Measurements from ENCODE around the gene ADAMTS3. TPM values are rescaled to one million over a fixed set of nuclear protein-coding genes. Genes with fewer than 3 reads are reported as not detected.

ADAMTS3 gene
- total and polyA plus RNA-seq, 2 experiments from 2014 or later = 1.2 to 3.7 TPM

DNA sequence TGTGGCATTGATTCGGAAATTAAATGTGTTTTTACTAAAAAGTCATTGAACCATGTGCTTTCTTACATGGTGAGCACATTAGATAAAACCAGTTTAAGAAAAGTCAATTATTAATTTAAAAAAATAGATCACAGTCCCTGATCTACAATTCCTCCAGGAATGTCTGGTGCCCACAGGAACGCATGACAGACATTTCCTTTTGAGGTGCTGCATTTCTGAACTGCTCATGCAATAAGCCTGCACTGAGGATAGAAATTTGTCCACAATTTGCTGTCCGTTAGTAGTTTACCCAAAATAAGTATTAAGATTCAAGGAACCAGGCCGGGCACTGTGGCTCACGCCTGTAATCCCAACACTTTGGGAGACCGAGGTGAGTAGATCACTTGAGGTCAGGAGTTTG lies 8.2 kb upstream of the ADAMTS3 start (continued):
- TF ChIP-seq ZNF331 (CRISPR knock-in tag; IDR thresholded peaks at IDR 0.05; ENCODE audit: low read depth) (no peak), ZNF114 (CRISPR knock-in tag; IDR thresholded peaks at IDR 0.05) (no peak)
- TF ChIP-seq, protein P1, sequence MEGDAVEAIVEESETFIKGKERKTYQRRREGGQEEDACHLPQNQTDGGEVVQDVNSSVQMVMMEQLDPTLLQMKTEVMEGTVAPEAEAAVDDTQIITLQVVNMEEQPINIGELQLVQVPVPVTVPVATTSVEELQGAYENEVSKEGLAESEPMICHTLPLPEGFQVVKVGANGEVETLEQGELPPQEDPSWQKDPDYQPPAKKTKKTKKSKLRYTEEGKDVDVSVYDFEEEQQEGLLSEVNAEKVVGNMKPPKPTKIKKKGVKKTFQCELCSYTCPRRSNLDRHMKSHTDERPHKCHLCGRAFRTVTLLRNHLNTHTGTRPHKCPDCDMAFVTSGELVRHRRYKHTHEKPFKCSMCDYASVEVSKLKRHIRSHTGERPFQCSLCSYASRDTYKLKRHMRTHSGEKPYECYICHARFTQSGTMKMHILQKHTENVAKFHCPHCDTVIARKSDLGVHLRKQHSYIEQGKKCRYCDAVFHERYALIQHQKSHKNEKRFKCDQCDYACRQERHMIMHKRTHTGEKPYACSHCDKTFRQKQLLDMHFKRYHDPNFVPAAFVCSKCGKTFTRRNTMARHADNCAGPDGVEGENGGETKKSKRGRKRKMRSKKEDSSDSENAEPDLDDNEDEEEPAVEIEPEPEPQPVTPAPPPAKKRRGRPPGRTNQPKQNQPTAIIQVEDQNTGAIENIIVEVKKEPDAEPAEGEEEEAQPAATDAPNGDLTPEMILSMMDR (conservative IDR thresholded peaks at IDR 0.05; ENCODE audit: low read depth in 2 of 2) = no peak
- TF ChIP-seq, protein P2, sequence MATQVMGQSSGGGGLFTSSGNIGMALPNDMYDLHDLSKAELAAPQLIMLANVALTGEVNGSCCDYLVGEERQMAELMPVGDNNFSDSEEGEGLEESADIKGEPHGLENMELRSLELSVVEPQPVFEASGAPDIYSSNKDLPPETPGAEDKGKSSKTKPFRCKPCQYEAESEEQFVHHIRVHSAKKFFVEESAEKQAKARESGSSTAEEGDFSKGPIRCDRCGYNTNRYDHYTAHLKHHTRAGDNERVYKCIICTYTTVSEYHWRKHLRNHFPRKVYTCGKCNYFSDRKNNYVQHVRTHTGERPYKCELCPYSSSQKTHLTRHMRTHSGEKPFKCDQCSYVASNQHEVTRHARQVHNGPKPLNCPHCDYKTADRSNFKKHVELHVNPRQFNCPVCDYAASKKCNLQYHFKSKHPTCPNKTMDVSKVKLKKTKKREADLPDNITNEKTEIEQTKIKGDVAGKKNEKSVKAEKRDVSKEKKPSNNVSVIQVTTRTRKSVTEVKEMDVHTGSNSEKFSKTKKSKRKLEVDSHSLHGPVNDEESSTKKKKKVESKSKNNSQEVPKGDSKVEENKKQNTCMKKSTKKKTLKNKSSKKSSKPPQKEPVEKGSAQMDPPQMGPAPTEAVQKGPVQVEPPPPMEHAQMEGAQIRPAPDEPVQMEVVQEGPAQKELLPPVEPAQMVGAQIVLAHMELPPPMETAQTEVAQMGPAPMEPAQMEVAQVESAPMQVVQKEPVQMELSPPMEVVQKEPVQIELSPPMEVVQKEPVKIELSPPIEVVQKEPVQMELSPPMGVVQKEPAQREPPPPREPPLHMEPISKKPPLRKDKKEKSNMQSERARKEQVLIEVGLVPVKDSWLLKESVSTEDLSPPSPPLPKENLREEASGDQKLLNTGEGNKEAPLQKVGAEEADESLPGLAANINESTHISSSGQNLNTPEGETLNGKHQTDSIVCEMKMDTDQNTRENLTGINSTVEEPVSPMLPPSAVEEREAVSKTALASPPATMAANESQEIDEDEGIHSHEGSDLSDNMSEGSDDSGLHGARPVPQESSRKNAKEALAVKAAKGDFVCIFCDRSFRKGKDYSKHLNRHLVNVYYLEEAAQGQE (IDR thresholded peaks at IDR 0.05; ENCODE audit: unreplicated experiment) = no peak

DNA sequence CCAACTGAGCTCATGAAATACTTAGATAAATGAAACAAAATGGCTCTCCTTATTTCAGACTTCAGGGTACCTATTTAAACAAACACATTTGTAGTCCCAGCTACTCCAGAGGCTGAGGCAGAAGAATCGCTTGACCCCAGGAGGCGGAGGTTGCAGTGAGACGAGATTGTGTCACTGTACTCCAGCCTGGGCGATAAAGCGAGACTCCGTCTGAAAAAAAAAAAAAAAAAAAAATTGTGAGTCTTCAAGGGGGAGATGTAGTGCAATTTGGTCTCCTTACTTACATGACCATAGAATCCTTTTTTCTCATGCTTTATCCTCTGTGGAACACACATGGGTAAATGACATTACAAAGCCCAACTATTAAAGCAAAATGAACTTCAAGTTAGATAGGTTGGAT lies 2.3 kb upstream of the ADAMTS3 start:
- H3K4me3 ChIP-seq = no peak overlapping the region
- H4K20me1 ChIP-seq (replicated peaks; ENCODE audit: insufficient read depth) = no peaks in the 10 kb centered on the region
- no peak overlapping the region for H3K4me3 Mint-ChIP-seq
- no peak overlapping the region for H3K27ac Mint-ChIP-seq
- H3K4me2 ChIP-seq = no peak overlapping the region
- no peaks in the 10 kb centered on the region for H3K9me2 ChIP-seq (ENCODE audit: insufficient read depth)
- no peaks in the 10 kb centered on the region for H3K9me3 Mint-ChIP-seq
- no peak overlapping the region for H2AFZ ChIP-seq
- no peaks in the 10 kb centered on the region for H3K36me3 ChIP-seq (ENCODE audit: insufficient read depth)
- H3K36me3 Mint-ChIP-seq (ENCODE audit: low read depth) = no peaks in the 10 kb centered on the region; the same call in 2 of the 3 replicates
- no peak overlapping the region for H3K27ac ChIP-seq (ENCODE audit: low read depth)
- ATAC-seq = no peak
- H3K79me2 ChIP-seq (replicated peaks; ENCODE audit: insufficient read depth) = no peaks in the 10 kb centered on the region
- peaks cover 25% of the 10 kb centered on the region for H3K4me1 Mint-ChIP-seq
- H3F3A ChIP-seq (replicated peaks; ENCODE audit: low read depth) = 0 out of 2 replicates have a peak, but pooled peaks cover 3% of the 10 kb centered on the region
- no peak for DNase-seq (ENCODE audit: low spot score)
- no peak for TF ChIP-seq ZNF331 (CRISPR knock-in tag; IDR thresholded peaks at IDR 0.05; ENCODE audit: low read depth)
- TF ChIP-seq ZNF114 (CRISPR knock-in tag; IDR thresholded peaks at IDR 0.05) = no peak
- no peak for TF ChIP-seq NANOG (IDR thresholded peaks at IDR 0.05; ENCODE audit: borderline replicate concordance)
- no peak for TF ChIP-seq JUNB (IDR thresholded peaks at IDR 0.05; ENCODE audit: unreplicated experiment)
- TF ChIP-seq CREB1 (CRISPR knock-in tag; IDR thresholded peaks at IDR 0.05; ENCODE audit: low read depth) = no peak
- TF ChIP-seq, protein P2 (IDR thresholded peaks at IDR 0.05; ENCODE audit: unreplicated experiment) = no peak
- TF ChIP-seq, protein P3, sequence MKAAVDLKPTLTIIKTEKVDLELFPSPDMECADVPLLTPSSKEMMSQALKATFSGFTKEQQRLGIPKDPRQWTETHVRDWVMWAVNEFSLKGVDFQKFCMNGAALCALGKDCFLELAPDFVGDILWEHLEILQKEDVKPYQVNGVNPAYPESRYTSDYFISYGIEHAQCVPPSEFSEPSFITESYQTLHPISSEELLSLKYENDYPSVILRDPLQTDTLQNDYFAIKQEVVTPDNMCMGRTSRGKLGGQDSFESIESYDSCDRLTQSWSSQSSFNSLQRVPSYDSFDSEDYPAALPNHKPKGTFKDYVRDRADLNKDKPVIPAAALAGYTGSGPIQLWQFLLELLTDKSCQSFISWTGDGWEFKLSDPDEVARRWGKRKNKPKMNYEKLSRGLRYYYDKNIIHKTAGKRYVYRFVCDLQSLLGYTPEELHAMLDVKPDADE (IDR thresholded peaks at IDR 0.05) = no peak
- no peaks in the 10 kb centered on the region for H3K27me3 ChIP-seq (ENCODE audit: insufficient read depth)
- peaks cover 20% of the 10 kb centered on the region for H3K4me1 ChIP-seq (ENCODE audit: insufficient read depth)
- peaks cover 5% of the 10 kb centered on the region for H3K27me3 Mint-ChIP-seq (ENCODE audit: insufficient read depth, low read depth, poor library complexity)
